Fibroblast of villous mesenchyme (primary cell): ENCODE measurements around the gene LCN9. TPM values are rescaled to one million over a fixed set of nuclear protein-coding genes. Genes with fewer than 3 reads are reported as not detected.

Experiments used
- DNase-seq: peaks from one replicate; pipeline ENCODE4 v3.0.0-alpha.2; 2010; ENCODE audit warnings: low read depth
- H3K4me3 ChIP-seq: 2 replicates; pipeline ENCODE4 v1.5.1; 2011; ENCODE audit warnings: low read depth, mild to moderate bottlenecking, low read length
- total RNA-seq: library from RNA; depleted of rRNA; stranded (reverse); fragments of >200 nt; gene quantifications from 2 replicates; pipeline ENCODE4 v1.2.3, GENCODE V29; 2012
- TF ChIP-seq, protein P1 (sequence below): IDR thresholded peaks from 2 replicates; pipeline ENCODE4 v1.5.1; 2012; ENCODE audit warnings: low read depth, mild to moderate bottlenecking, low read length; ENCODE audit not compliant: insufficient read depth

Gene LCN9
- total RNA-seq, 1 donor: not detected

DNA sequence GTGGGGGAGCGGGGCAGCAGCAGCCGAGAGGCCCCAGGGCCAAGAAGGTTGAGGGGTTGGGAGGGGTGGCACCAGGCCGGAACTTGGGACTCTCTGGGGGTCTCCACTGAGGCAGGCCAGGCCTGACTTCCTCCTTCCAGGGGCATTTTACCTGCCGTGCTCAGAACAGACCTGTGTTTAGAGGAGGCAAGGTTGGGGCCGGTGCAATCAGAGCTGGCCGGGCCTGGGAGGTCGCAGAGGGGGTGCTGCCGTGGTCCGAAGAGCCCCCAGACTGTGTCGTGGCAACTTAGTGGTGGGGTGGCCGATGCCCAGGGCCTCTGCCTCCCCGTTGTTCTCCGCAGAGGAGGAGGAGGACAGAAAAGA lies 45.6 kb upstream of the LCN9 start:
- TF ChIP-seq, protein P1, sequence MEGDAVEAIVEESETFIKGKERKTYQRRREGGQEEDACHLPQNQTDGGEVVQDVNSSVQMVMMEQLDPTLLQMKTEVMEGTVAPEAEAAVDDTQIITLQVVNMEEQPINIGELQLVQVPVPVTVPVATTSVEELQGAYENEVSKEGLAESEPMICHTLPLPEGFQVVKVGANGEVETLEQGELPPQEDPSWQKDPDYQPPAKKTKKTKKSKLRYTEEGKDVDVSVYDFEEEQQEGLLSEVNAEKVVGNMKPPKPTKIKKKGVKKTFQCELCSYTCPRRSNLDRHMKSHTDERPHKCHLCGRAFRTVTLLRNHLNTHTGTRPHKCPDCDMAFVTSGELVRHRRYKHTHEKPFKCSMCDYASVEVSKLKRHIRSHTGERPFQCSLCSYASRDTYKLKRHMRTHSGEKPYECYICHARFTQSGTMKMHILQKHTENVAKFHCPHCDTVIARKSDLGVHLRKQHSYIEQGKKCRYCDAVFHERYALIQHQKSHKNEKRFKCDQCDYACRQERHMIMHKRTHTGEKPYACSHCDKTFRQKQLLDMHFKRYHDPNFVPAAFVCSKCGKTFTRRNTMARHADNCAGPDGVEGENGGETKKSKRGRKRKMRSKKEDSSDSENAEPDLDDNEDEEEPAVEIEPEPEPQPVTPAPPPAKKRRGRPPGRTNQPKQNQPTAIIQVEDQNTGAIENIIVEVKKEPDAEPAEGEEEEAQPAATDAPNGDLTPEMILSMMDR: no peak
- no peak overlapping the region for H3K4me3 ChIP-seq
- DNase-seq: no peak

DNA sequence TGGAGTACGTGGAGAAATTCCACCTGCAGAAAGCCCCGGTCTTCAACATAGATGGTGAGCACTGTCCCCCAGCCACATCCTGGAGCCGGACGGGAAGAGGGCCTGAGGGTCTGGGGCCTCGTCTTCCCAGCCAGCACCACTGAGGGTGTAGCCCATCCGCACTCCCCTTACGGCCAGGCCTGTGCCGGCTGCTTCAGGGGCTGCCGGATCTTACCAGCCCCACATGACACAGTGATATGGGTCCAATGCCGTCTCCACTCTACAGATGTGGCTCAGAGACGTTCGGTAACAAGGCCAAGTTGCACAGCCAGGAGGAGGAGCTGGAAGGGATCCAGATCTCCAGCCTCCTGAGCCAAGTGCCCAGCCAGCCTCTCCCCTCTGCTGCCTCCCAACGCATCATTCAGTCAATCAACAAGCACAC lies 45.1 kb upstream of the LCN9 start:
- TF ChIP-seq, protein P1: no peak
- no peak overlapping the region for H3K4me3 ChIP-seq
- DNase-seq: no peak

DNA sequence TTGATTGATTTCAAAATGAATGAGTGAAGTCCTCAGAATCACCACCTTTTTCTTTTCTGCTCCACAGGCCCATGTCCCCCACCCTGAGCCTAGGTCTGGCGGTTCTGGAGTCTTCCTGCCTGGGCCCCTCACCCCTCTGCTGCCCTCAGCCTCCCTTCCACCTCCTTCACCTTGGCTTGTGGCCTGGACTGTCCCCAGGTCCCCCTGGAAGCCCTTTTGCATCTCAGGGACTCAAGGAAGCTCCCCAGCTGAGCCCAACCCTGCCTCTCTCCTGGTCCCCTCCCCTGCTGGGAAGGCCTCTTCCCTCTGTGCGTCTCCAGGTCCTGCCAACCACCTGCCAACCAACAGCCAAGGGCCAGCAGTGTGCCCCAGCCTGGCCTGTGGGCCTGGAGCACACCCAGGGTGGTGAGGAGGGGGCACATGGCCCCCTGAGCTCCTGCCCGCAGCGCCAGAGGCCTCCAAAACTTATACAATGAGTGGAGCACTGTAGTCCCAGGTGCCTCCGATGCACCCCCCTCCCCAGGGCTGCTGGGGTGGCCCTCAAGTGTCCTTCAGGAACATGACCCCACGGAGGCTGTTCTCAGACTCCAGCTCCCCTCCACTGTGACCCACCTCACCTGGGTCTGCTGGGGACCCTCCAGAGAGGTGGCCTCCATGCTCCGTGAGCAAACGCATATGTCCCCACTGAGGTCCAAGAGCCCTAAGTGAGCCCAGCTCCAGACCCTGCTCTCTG lies 44.1 kb upstream of the LCN9 start:
- TF ChIP-seq, protein P1: no peak
- no peak overlapping the region for H3K4me3 ChIP-seq
- no peak for DNase-seq

DNA sequence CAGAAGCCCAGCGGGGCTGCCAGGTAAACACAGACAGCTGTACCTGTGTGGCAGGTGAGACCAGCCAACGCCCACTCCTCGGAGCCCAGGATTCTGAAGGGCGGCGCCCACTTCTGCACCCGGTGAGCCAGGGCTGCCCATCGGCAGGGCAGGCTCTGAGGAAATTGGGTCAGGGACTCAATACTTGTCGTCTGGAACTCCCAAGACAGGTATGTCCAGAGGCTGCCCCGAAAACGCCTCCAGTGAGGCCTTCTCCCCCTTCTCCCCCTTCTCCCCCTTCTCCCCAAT lies 43.6 kb upstream of the LCN9 start:
- DNase-seq: no peak
- TF ChIP-seq, protein P1: no peak
- no peak overlapping the region for H3K4me3 ChIP-seq

DNA sequence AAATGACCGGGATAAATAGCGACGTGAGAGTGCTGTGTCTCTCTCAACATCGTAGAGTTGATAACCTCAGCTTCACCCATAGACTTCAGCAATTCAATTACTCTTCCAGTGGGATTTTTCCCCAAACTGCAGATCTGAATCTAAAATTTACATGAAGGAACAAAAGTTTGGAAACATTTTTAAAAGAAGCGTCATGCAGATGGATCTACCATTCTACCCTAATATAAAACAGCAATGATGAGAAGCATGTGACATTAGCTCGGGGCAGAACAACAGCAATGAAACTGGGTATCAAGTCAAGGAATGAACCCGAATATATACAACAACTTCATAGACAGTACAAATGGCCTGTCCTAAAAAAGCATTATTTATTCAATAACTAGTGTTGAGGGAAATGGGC lies 42.6 kb upstream of the LCN9 start:
- H3K4me3 ChIP-seq: no peak overlapping the region
- DNase-seq: no peak
- TF ChIP-seq, protein P1: no peak

DNA sequence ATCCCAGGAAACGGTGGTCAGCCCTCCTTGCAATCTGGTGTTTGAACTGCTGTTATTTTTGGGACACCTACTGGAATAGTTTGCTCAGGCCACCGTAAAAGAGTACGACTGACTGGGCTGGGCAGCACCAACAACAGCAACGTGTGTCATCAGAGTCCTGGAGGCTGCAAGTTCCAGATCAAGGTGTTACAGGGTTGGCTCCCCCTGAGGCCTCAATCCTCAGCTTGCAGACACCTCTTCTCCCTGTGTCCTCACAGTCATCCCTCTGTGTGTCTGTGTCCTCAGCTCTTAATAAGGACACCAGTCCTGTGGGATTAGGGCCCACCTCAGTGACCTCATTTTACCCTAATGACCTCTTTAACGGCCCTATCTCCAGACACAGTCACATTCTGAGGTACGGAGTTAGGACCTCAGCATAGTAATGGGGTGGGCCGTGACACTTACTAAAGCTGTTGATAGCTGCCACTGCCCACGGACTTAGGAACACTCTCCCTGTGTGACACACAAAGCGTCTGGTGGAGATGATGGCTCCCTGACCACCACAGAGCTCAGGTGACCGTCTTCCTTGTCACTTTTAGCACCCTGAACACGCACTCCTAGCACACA lies 40.6 kb upstream of the LCN9 start:
- DNase-seq: no peak
- TF ChIP-seq, protein P1: no peak
- H3K4me3 ChIP-seq: no peak overlapping the region

DNA sequence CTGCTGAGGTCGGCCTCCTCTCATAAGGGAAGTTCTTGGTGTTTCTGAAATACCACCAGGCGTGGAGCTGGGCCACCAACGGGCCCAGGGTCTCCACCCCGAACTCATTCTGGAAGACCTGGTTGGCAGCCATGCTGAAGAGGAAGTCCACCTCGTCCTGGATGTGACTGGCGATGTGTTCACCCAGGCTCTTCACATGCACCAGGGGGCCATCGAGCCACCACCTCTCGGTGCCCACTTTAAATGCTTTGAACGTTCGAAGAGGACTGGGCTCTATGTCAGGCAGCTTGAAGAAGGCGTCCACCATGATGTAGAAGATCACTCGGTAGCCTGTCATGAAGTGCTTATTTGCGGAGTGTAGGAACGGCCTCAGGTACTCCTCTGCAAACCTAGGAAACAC lies 38.8 kb upstream of the LCN9 start:
- no peak overlapping the region for H3K4me3 ChIP-seq
- TF ChIP-seq, protein P1: no peak
- DNase-seq: no peak
